Neural progenitor cell (in vitro differentiated cells): Measurements from ENCODE around the gene ADO.

Source experiments
- CTCF ChIP-seq: fragments of 200-600 bp; sonication (generic); IDR thresholded peaks from 2 replicates; pipeline ENCODE4 v1.5.1; 2017; ENCODE audit warnings: antibody characterized with exemption, mild to moderate bottlenecking
- EZH2 ChIP-seq: fragments of 200-600 bp; sonication (generic); IDR thresholded peaks from 2 replicates; pipeline ENCODE4 v1.6.1; 2017; ENCODE audit warnings: antibody characterized with exemption, mild to moderate bottlenecking, moderate library complexity
- EZH2phosphoT487 ChIP-seq: fragments of 200-600 bp; sonication (generic); IDR thresholded peaks from 2 replicates; pipeline ENCODE4 v1.6.1; 2017; ENCODE audit warnings: antibody characterized with exemption

- TF ChIP-seq CTCF: no peak
- no peak for TF ChIP-seq EZH2
- TF ChIP-seq EZH2phosphoT487: no peak
Observed at GRCh38 chr10:62806251-62806650, 1.7 kb downstream of the ADO start.
